ENCODE measurements around the gene ADAMTS18. TPM values are rescaled to one million over a fixed set of nuclear protein-coding genes. Genes with fewer than 3 reads are reported as not detected.

ADAMTS18 gene
- total RNA-seq, 1 donor from 2014 or later = not detected

DNA sequence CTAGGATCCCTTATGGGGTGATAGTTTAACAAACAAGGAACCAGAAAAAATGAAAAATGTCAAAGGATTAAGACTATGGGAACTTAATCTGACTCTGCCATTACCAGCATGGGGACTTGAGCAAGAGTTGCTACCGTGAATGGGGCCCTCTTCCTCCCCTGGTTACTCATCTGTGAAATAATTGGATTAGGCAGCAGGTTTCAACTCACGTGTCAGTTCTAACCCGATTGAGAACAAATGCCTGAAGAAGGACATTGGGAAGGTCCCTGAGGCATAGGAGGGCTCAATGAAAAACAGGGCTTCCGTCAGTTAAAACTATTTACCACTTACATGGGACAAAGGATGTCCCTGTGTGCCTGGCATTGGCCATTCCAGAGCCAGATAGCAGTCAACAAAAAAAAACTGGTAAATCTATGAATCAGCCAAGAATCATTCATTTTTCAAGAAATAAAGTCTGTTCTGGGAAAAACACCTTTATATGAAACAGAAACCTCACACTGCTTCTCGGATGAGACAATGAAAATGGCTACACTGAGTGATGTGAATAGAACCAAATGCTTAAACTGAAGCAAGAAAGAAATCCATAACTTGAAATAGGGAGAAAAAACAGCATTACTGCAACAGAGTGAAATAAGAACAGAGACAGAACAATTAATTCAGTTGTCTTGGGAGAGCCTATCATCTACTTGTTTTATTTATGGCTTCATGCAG lies 104.3 kb downstream of the ADAMTS18 start:
- Mint-ChIP-seq H3K4me3 (no peak overlapping the region), H3K27me3 (peaks cover 9% of the 10 kb centered on the region)
- POLR2A ChIA-PET = no interaction called here

DNA sequence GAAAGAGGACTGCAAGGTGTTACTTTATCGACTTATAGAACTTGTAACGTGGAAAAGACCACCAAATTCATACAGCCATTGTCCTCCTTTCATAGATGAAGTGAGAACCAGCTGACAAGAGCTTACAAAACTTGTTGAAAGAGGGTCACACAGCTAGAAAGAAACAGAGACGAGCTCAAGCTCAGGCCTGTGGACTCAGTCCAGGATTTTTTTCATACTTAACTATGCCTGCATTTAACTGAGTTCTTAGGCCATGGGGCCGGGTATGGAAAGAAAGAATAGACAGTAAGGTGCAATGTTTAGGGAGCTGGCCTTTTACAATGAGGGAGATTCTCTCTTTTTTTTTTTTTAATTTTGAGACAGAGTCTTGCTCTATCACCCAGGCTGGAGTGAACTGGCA lies 106.1 kb downstream of the ADAMTS18 start:
- no peaks in the 10 kb centered on the region for H3K4me1 Mint-ChIP-seq
- no peak for ATAC-seq (ENCODE audit: low read depth)
- POLR2A ChIA-PET = no interaction called here

More for the DNA sequence above, 104.3 kb downstream of the ADAMTS18 start:
- Mint-ChIP-seq H3K36me3 (ENCODE audit: low read depth) (no peaks in the 10 kb centered on the region), H3K4me1 (no peaks in the 10 kb centered on the region), H3K9me3 (no peaks in the 10 kb centered on the region), H3K27ac (no peak overlapping the region)
- intact Hi-C loops (cut with micrococcal nuclease) = no loop called here
- no peak for DNase-seq
- CTCF ChIA-PET = no interaction called here
- TF ChIP-seq CTCF (IDR thresholded peaks at IDR 0.05) = no peak
- no peak for ATAC-seq (ENCODE audit: low read depth)

GRCh38 chr16:77328274-77328673 lies 106.6 kb downstream of the ADAMTS18 start:
- DNase-seq (no peak), ATAC-seq (ENCODE audit: low read depth) (no peak)
- intact Hi-C loops (cut with micrococcal nuclease) = no loop called here
- POLR2A ChIA-PET = no interaction called here
- no peak for TF ChIP-seq CTCF (IDR thresholded peaks at IDR 0.05)
- CTCF ChIA-PET = no interaction called here
- H3K27me3 Mint-ChIP-seq = peaks cover 9% of the 10 kb centered on the region
- H3K9me3 Mint-ChIP-seq = no peaks in the 10 kb centered on the region
- no peaks in the 10 kb centered on the region for H3K36me3 Mint-ChIP-seq (ENCODE audit: low read depth)
- H3K27ac Mint-ChIP-seq = no peak overlapping the region
- no peaks in the 10 kb centered on the region for H3K4me1 Mint-ChIP-seq
- H3K4me3 Mint-ChIP-seq = no peak overlapping the region

More for the DNA sequence above, 106.1 kb downstream of the ADAMTS18 start:
- H3K27me3 Mint-ChIP-seq = peaks cover 9% of the 10 kb centered on the region
- intact Hi-C loops (cut with micrococcal nuclease) = no loop called here
- H3K4me3 Mint-ChIP-seq = no peak overlapping the region
- no peak for TF ChIP-seq CTCF (IDR thresholded peaks at IDR 0.05)
- CTCF ChIA-PET = no interaction called here
- no peaks in the 10 kb centered on the region for H3K36me3 Mint-ChIP-seq (ENCODE audit: low read depth)
- H3K9me3 Mint-ChIP-seq = no peaks in the 10 kb centered on the region
- H3K27ac Mint-ChIP-seq = no peak overlapping the region
- DNase-seq = no peak

GRCh38 chr16:77327717-77328116 lies 107.1 kb downstream of the ADAMTS18 start:
- no peak for TF ChIP-seq CTCF (IDR thresholded peaks at IDR 0.05)
- H3K27ac Mint-ChIP-seq = no peak overlapping the region
- H3K27me3 Mint-ChIP-seq = peaks cover 9% of the 10 kb centered on the region
- H3K9me3 Mint-ChIP-seq = no peaks in the 10 kb centered on the region
- intact Hi-C loops (cut with micrococcal nuclease) = no loop called here
- no peaks in the 10 kb centered on the region for H3K36me3 Mint-ChIP-seq (ENCODE audit: low read depth)
- no peak overlapping the region for H3K4me3 Mint-ChIP-seq
- DNase-seq (no peak), ATAC-seq (ENCODE audit: low read depth) (no peak)
- H3K4me1 Mint-ChIP-seq = no peaks in the 10 kb centered on the region
- POLR2A ChIA-PET = no interaction called here
- CTCF ChIA-PET = no interaction called here

DNA sequence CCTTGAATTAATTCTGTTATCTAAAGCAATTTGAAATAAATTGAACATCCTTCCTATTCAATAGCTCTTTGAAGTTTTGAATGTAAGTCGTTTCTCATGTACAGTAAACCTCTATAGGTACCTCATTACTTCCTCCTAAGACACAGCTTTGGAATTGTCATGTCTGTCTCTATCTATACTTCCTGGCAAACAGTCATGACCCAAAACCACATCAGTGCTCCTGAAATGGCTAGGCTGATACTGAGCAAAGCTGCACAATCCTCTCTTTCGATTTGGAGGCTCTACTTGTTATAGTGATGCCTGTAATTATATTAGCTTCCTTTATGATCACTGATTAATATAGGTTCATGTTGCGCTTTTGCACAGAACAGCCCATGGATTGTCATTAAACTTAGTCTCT lies 110.1 kb downstream of the ADAMTS18 start:
- H3K9me3 Mint-ChIP-seq = no peaks in the 10 kb centered on the region
- ChIA-PET POLR2A (no interaction called here), CTCF (no interaction called here)
- H3K27me3 Mint-ChIP-seq = peaks cover 3% of the 10 kb centered on the region
- no peak overlapping the region for H3K4me3 Mint-ChIP-seq
- H3K27ac Mint-ChIP-seq = no peak overlapping the region
- ATAC-seq (ENCODE audit: low read depth) (no peak), DNase-seq (no peak)
- no peaks in the 10 kb centered on the region for H3K36me3 Mint-ChIP-seq (ENCODE audit: low read depth)
- TF ChIP-seq CTCF (IDR thresholded peaks at IDR 0.05) = no peak
- no peaks in the 10 kb centered on the region for H3K4me1 Mint-ChIP-seq
- intact Hi-C loops (cut with micrococcal nuclease) = no loop called here
